Measurements from ENCODE around the gene PDCD1. TPM values are rescaled to one million over a fixed set of nuclear protein-coding genes. Genes with fewer than 3 reads are reported as not detected.

PDCD1 gene
- total and polyA plus RNA-seq, 9 donors, result 0.13 to 0.57 (median 0.27) TPM; not detected in 2

GRCh38 chr2:241812730-241813643, 45.7 kb downstream of the PDCD1 start:
- no peaks in the 10 kb centered on the region for H3K36me3 ChIP-seq
- no peaks in the 10 kb centered on the region for H3K4me1 ChIP-seq (ENCODE audit: insufficient read depth)
- no peaks in the 10 kb centered on the region for H3K27me3 ChIP-seq
- H3K4me3 ChIP-seq, result no peak overlapping the region
- TF ChIP-seq, protein P1, sequence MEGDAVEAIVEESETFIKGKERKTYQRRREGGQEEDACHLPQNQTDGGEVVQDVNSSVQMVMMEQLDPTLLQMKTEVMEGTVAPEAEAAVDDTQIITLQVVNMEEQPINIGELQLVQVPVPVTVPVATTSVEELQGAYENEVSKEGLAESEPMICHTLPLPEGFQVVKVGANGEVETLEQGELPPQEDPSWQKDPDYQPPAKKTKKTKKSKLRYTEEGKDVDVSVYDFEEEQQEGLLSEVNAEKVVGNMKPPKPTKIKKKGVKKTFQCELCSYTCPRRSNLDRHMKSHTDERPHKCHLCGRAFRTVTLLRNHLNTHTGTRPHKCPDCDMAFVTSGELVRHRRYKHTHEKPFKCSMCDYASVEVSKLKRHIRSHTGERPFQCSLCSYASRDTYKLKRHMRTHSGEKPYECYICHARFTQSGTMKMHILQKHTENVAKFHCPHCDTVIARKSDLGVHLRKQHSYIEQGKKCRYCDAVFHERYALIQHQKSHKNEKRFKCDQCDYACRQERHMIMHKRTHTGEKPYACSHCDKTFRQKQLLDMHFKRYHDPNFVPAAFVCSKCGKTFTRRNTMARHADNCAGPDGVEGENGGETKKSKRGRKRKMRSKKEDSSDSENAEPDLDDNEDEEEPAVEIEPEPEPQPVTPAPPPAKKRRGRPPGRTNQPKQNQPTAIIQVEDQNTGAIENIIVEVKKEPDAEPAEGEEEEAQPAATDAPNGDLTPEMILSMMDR (IDR thresholded peaks at IDR 0.05), result no peak
- TF ChIP-seq POLR2A (IDR thresholded peaks at IDR 0.05) (no peak), EP300 (IDR thresholded peaks at IDR 0.05) (no peak)
- H3K9me3 ChIP-seq, result no peaks in the 10 kb centered on the region
- no peak overlapping the region for H3K27ac ChIP-seq
- intact Hi-C loops (cut with DNase I), result loop anchor here in 1 of 4 donors (5.0 kb wide), 1 partner anchor 851 kb away; no protein-coding TSS in a partner anchor
- DNase-seq, result peak in 2 of 5 donors; percentile 13 to 33
- 80 to 86% (median 83%) methylated on average over 40 of the region's 40 CpGs for WGBS, 3 donors

- Histone ChIP-seq H3K27ac (no peak overlapping the region), H3K4me3 (no peak overlapping the region), H3K27me3 (no peaks in the 10 kb centered on the region), H3K9me3 (no peaks in the 10 kb centered on the region), H3K36me3 (no peaks in the 10 kb centered on the region), H3K4me1 (ENCODE audit: insufficient read depth) (no peaks in the 10 kb centered on the region)
- intact Hi-C loops (cut with DNase I), result loop anchor here in 1 of 4 donors (5.0 kb wide), 1 partner anchor 850 kb away; no protein-coding TSS in a partner anchor
- TF ChIP-seq, protein P1 (IDR thresholded peaks at IDR 0.05), result no peak
- TF ChIP-seq EP300 (IDR thresholded peaks at IDR 0.05) (no peak), POLR2A (IDR thresholded peaks at IDR 0.05) (no peak)
- DNase-seq, result peak in 1 of 5 donors; percentile 31
- WGBS, 3 donors, result 82 to 89% (median 89%) methylated on average over 20 of the region's 20 CpGs
Observed at GRCh38 chr2:241811952-241812729, 46.6 kb downstream of the PDCD1 start.

DNA sequence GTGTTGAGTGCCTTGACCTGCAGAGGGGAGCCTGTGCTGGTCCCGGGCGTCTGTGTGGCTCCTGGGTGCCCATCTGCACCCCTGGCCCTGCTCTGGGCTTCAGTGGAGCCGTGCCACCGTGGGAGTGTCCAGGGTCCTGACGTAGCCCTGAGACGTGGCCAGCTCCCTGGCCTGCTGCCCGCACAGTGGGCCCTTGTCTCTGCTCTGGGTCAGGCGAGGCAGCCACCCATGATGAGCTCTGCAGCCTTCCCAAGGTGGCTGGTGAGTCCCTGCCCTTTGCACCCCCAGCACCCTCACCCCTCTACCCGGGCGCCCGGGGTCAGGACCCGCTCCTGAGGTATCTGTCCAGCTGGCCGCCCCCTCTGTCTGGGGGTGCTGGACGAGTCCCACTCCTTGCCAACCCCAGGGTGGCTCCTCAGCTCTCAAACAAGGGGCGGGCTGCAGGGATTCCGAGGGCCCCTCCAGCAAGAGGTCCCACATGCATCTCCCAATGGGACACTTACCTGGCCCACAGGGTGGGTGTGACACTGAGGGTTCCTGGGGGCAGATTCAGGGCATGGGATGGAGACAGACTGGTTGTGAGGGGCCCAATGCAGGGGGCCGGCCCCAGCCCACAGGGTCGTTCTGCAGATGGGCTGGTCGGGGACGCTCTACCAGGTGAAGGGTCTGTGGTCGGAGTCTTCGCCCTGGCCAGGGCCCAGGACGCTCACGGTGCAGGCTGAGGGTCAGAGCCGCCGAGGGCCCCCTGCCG, 47.3 kb downstream of the PDCD1 start:
- H3K27ac ChIP-seq, result no peak overlapping the region
- DNase-seq, result peak in 1 of 5 donors; percentile 48
- TF ChIP-seq POLR2A (IDR thresholded peaks at IDR 0.05) (no peak), EP300 (IDR thresholded peaks at IDR 0.05) (no peak)
- TF ChIP-seq, protein P1 (IDR thresholded peaks at IDR 0.05), result no peak
- H3K4me3 ChIP-seq, result no peak overlapping the region
- 75 to 91% (median 82%) methylated on average over 14 to 27 of the region's 27 CpGs for whole genome bisulfite sequencing, 3 donors
- H3K9me3 ChIP-seq, result no peaks in the 10 kb centered on the region
- H3K36me3 ChIP-seq, result no peaks in the 10 kb centered on the region
- intact Hi-C loops (cut with DNase I), result loop anchor here in 1 of 4 donors (5.0 kb wide), 1 partner anchor 849 kb away; no protein-coding TSS in a partner anchor
- H3K27me3 ChIP-seq, result no peaks in the 10 kb centered on the region
- H3K4me1 ChIP-seq (ENCODE audit: insufficient read depth), result no peaks in the 10 kb centered on the region

All from ovary (tissue), 9 donors.